GM21786 (cell line): ENCODE results near the gene FIBCD1.

Experiments used
- ATAC-seq: cut with Tn5 transposase; IDR thresholded peaks from one replicate; pipeline ENCODE4 v1.9.1; 2021; ENCODE audit not compliant: unreplicated experiment

The FIBCD1 gene

GRCh38 chr9:130923611-130924447, 15.2 kb downstream of the FIBCD1 start:
- ATAC-seq: no peak

GRCh38 chr9:130922893-130923610, 16.0 kb downstream of the FIBCD1 start:
- ATAC-seq: no peak

GRCh38 chr9:130921989-130922892, 16.8 kb downstream of the FIBCD1 start:
- no peak for ATAC-seq

DNA sequence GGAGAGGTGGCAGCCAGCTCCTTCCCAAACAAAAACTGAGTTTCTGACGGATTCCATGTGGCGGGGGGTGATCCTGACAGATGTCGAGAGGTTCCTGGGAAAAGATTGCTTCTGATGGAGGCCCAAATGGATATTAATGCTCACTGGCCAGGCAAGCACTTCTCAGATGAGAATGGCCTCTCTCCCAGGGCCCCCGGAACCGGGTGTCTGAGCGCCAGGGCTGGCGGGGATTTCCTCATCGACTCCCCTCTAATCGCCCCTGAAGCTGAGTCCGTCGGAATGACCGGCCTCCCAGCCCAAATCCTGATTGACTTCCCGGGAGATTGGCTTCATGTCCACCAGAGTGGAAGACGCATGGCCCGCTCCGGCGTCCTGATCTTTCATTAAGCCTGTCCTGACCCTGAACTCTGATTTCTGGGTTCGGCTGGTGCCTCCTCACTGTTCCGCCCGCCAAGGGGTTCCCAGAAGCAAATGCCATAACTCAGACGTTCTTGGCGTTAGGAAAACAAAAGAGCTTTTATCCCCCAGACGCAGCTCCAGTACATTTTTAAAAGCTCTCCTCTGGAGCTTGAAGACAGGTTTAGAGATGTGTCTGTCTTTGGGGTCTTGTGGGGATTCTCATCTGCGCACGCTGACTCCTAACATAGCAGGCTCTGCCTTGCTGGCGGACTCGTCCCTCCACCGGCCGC, 17.6 kb downstream of the FIBCD1 start:
- no peak for ATAC-seq

- ATAC-seq: no peak
These were observed 18.2 kb downstream of the FIBCD1 start for GRCh38 chr9:130920762-130921299.

DNA sequence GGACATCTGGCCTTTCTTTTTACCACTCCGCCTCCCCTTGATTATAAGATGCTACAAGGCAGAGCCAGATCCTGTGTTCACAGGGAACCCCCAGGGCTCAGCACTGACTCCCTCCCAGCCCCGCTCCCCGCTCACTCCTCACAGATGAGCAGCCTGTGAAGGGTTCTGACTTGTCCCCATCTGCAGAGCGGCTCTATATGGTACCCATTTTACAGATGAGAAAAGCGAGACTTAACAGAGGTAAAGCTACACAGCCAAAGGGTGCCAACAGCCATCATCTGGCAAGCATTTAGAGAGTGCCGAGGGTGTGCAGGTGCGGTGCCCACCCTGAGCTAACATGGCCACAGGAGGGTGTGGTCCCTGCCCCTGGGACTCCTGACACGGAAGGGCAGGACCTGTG, 18.8 kb downstream of the FIBCD1 start:
- no peak for ATAC-seq

- ATAC-seq: no peak
These were observed 19.4 kb downstream of the FIBCD1 start for GRCh38 chr9:130919559-130920145.

DNA sequence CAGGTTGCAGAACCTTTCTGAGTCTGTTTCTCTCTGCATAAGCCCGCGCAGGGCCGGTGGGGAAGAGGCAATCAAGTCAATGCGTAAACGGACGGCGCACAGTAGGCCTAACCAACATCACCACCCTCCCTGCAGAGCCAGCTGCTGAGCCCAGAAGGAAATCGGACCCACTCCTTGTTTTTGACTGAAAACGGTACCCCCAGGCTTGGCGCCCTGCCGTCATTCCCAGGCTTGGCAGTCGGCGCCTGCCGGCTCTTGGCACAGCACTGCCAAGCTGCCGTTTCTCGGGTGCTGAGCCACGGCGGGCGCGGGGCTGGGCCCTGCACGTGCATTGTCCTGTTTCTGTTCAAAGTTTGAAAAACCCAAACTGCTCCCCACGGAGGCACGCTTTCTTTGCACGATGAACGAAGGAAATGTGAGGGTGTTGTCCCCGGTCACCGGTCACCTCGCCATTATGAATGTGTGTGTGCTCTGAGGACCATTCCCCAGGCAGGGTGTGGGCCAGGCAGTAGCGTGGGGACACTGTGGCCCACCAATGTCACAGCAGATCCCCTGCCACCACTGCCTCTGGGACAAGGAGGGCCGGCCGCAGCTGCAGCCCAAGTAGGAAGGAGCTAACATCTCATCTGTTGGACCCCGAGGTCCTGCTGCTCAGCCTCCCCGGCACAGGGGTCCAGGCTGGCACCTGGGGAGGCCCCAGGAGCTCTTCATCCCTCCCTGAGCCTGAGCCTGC, 20.1 kb downstream of the FIBCD1 start:
- ATAC-seq: no peak

GRCh38 chr9:130918101-130918825, 20.8 kb downstream of the FIBCD1 start:
- no peak for ATAC-seq

DNA sequence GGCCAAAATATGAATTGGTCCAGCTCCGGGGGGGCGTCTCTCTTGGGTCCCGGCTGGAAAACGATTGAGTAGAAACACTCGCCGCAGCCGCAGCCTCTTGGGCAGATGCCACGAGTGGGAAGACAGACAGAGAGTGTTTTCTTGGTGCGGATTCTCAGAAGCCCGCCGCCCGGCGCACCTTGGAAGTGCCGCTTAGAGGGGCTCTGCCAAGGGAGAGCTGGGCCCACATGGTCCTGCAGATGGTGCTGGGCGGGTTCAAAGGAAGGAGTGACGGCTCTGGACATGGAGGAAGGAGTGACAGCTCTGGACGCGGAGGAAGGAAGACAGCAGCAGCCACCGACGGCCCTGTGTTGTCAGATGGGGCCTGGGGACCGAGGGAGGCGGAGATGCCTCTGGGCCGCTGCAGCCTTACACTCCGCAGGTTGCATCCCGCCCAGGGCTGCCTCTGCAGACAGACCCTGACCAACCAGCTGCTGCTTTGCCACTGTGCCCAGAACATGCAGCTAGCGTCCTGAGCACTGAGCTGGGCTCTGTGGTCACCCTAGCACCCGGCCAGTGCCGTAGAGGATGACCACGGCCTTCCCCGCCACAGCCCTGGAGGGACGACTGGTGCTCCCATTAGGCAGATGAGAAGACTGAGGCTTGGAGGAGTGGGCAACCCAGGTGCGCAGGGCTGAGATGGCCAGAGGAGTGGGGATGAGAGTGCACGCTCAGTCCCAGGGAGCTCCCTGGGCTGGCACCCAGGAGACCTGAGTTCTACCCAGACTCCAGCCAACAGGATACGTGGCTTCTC, 21.7 kb downstream of the FIBCD1 start:
- ATAC-seq: no peak

DNA sequence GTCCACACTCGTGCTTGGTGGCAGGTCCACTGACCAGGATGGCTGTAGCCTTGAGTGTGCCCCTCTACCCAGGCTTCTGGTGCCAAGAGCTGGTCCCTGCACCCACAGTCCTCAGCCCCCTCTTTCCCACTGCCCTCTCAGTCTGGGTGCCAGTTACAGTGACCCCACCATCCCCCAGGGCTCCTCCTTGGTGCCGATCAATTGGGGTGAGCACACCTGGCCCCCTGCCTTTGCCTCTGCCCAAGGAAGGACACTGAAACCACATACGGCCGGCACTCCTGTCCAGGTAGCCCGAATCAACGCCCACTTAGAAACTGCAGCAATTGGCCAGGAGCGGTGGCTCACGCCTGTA, 24.0 kb downstream of the FIBCD1 start:
- no peak for ATAC-seq

GRCh38 chr9:130914417-130915095, 24.5 kb downstream of the FIBCD1 start:
- ATAC-seq: no peak

DNA sequence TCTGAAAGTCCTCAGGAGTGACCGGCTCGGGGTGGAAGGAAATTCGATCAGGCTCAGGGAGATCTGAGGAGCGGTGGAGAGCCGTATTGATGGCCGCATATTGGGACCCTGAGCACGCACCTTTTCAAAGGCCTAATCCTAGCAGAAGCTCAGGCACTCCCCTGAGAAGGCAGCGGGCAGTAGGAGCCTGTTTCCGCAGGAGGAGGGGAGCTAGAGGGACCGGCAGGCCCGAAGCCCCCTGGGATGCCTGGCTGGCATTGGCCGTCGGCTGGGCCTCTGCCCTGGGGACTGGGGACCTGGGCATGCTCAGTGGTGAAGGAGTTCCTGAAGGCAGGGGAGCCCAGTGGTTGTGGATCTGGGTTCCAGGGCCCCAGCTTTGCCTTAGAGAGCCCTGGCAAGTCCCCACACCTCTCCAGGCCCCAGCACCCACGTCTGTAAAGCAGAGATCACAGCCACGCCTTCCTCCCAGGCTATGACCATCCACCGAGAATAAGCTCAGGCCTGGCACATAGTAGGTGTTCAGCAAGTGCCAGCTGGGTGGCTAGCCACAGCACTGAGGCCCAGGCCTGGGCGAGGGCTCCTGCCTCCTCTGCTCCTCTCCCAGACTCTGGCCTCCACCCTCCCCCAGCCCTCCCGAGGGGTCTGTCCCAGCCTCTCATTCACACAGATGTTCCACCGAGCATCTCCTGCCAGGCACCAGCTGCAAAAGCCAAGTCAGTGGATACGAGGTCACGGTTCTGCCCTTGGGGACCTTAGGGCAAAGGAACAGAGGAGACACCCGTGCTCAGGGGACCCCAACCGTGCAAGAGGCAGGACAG, 25.2 kb downstream of the FIBCD1 start:
- no peak for ATAC-seq

DNA sequence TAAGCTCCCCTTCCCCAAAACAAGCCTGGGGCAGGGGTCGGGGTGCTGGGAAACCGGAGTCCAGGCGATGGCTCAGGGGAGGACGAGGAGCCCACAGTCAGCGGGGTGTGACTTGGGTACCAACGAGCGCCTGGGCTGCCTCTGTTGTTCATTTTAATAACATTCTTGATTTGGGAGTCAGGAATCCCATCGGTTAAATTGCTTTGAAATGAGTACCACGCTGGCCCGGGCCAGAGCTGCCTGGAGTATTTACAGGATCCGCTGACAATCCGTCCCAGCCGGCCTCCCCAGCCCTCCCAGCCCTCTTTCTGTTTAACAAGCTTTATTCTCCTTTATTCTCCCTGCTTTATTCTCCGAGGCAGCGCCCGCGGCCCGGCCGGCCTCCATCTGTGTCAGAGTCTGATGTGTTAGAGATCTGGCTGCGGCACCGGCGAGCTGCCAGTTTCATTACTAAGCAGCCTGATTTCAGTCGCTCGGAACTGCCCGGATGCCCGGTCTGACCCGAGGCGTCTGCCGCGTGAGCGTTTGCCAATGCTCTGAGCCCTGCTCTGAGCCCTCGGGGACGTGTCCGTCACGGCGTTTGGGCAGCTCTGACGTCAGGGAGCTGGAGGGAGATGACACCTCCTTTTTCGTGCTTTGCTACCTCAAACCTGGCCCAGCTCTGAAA, 26.0 kb downstream of the FIBCD1 start:
- no peak for ATAC-seq

- no peak for ATAC-seq
These were observed 27.6 kb downstream of the FIBCD1 start for GRCh38 chr9:130911254-130912049.
